ENCODE measurements around the gene BDH2.

BDH2 gene

GRCh38 chr4:103136671-103137445 is 37.2 kb upstream of the BDH2 start:
- Histone ChIP-seq H3K9me3 (ENCODE audit: low read length) (no peaks in the 10 kb centered on the region), H3K27me3 (ENCODE audit: insufficient read depth, low read length) (no peaks in the 10 kb centered on the region), H3K4me2 (ENCODE audit: low read length) (no peak overlapping the region), H3K27ac (ENCODE audit: low read depth, low read length, poor library complexity, severe bottlenecking) (no peak overlapping the region), H3K4me3 (ENCODE audit: low read depth, low read length, poor library complexity, severe bottlenecking) (no peak overlapping the region), H3F3A (ENCODE audit: insufficient read depth, low read length) (no peaks in the 10 kb centered on the region), H4K20me1 (ENCODE audit: insufficient read depth, low read length) (no peaks in the 10 kb centered on the region), H3K36me3 (ENCODE audit: insufficient read depth, low read length) (peaks cover 81% of the 10 kb centered on the region), H3K79me2 (ENCODE audit: insufficient read depth, low read length) (no peaks in the 10 kb centered on the region), H3K9me2 (ENCODE audit: low read depth, low read length) (no peaks in the 10 kb centered on the region), H3K9ac (ENCODE audit: low read length) (no peak overlapping the region), H2AFZ (ENCODE audit: low read length) (no peak overlapping the region), H3K4me1 (ENCODE audit: insufficient read depth, low read length, severe bottlenecking) (no peaks in the 10 kb centered on the region)
- TF ChIP-seq CTCF (IDR thresholded peaks at IDR 0.05; ENCODE audit: low read length): no peak
- no peak for TF ChIP-seq EZH2 (IDR thresholded peaks at IDR 0.05; ENCODE audit: borderline replicate concordance, low read length)

GRCh38 chr4:103129174-103129573 is 29.5 kb upstream of the BDH2 start:
- Histone ChIP-seq H3K36me3 (ENCODE audit: insufficient read depth, low read length) (peaks cover 77% of the 10 kb centered on the region), H4K20me1 (ENCODE audit: insufficient read depth, low read length) (no peaks in the 10 kb centered on the region), H3K79me2 (ENCODE audit: insufficient read depth, low read length) (no peaks in the 10 kb centered on the region), H3F3A (ENCODE audit: insufficient read depth, low read length) (no peaks in the 10 kb centered on the region), H2AFZ (ENCODE audit: low read length) (no peak overlapping the region), H3K27me3 (ENCODE audit: insufficient read depth, low read length) (no peaks in the 10 kb centered on the region), H3K4me2 (ENCODE audit: low read length) (no peak overlapping the region), H3K9me3 (ENCODE audit: low read length) (0 out of 2 replicates have a peak, but pooled peaks cover 3% of the 10 kb centered on the region), H3K4me3 (ENCODE audit: low read depth, low read length, poor library complexity, severe bottlenecking) (no peak overlapping the region), H3K4me1 (ENCODE audit: insufficient read depth, low read length, severe bottlenecking) (no peaks in the 10 kb centered on the region), H3K27ac (ENCODE audit: low read depth, low read length, poor library complexity, severe bottlenecking) (no peak overlapping the region), H3K9me2 (ENCODE audit: low read depth, low read length) (no peaks in the 10 kb centered on the region), H3K9ac (ENCODE audit: low read length) (no peak overlapping the region)
- TF ChIP-seq CTCF (IDR thresholded peaks at IDR 0.05; ENCODE audit: low read length): no peak
- TF ChIP-seq EZH2 (IDR thresholded peaks at IDR 0.05; ENCODE audit: borderline replicate concordance, low read length): no peak

- no peak overlapping the region for H3K4me3 ChIP-seq (ENCODE audit: low read depth, low read length, poor library complexity, severe bottlenecking)
- H3K9me2 ChIP-seq (ENCODE audit: low read depth, low read length): no peaks in the 10 kb centered on the region
- TF ChIP-seq CTCF (IDR thresholded peaks at IDR 0.05; ENCODE audit: low read length) (no peak), EZH2 (IDR thresholded peaks at IDR 0.05; ENCODE audit: borderline replicate concordance, low read length) (no peak)
- H3K27me3 ChIP-seq (ENCODE audit: insufficient read depth, low read length): no peaks in the 10 kb centered on the region
- no peak overlapping the region for H3K27ac ChIP-seq (ENCODE audit: low read depth, low read length, poor library complexity, severe bottlenecking)
- H3K9me3 ChIP-seq (ENCODE audit: low read length): 0 out of 2 replicates have a peak, but pooled peaks cover 3% of the 10 kb centered on the region
- H3K79me2 ChIP-seq (ENCODE audit: insufficient read depth, low read length): no peaks in the 10 kb centered on the region
- H2AFZ ChIP-seq (ENCODE audit: low read length): no peak overlapping the region
- no peak overlapping the region for H3K4me2 ChIP-seq (ENCODE audit: low read length)
- H3F3A ChIP-seq (ENCODE audit: insufficient read depth, low read length): no peaks in the 10 kb centered on the region
- no peaks in the 10 kb centered on the region for H4K20me1 ChIP-seq (ENCODE audit: insufficient read depth, low read length)
- H3K4me1 ChIP-seq (ENCODE audit: insufficient read depth, low read length, severe bottlenecking): no peaks in the 10 kb centered on the region
- H3K36me3 ChIP-seq (ENCODE audit: insufficient read depth, low read length): peaks cover 77% of the 10 kb centered on the region
- no peak overlapping the region for H3K9ac ChIP-seq (ENCODE audit: low read length)
Measured at GRCh38 chr4:103126126-103126525, 26.5 kb upstream of the BDH2 start.
